Testis (tissue), 2 donors: ENCODE data around the gene CD96.

ENCODE experiments used
- CTCF ChIP-seq, 3 experiments: fragments of 450-650 bp in 2 of 3; fragments of 200-600 bp in 1 of 3; sonication (generic) in 1 of 3; IDR thresholded peaks; one replicate each; pipeline ENCODE4 v1.5.1; 2016 to 2019; ENCODE audit warnings: antibody characterized with exemption in 3 of 3, mild to moderate bottlenecking in 2 of 3, moderate library complexity in 1 of 3
- POLR2A ChIP-seq: fragments of 450-650 bp; IDR thresholded peaks from one replicate; pipeline ENCODE4 v1.6.1; 2017; ENCODE audit warnings: antibody characterized with exemption, mild to moderate bottlenecking, moderate library complexity

- TF ChIP-seq CTCF (IDR thresholded peaks at IDR 0.05), result no peak
- TF ChIP-seq POLR2A, result no peak
These were observed 5.6 kb downstream of the CD96 start for GRCh38 chr3:111547631-111548030.
